CD4-positive, alpha-beta T cell (primary cell): ENCODE measurements around the gene MRNIP. TPM values are rescaled to one million over a fixed set of nuclear protein-coding genes. Genes with fewer than 3 reads are reported as not detected.

Experiments used
- ATAC-seq: fragments of 200-7000 bp; cut with Tn5 transposase; one replicate; pipeline ENCODE4 v1.10.0; 2022; ENCODE audit warnings: mild to moderate bottlenecking; ENCODE audit not compliant: poor library complexity
- CTCF ChIA-PET: fragments of 350-600 bp; sonication (Branson Sonifier 250); formaldehyde crosslinking; loops from one replicate; lab custom pipeline; 2021; ENCODE audit warnings: antibody characterized with exemption, inconsistent platforms; lab: Charles Lee
- POLR2A ChIA-PET: fragments of 350-600 bp; sonication (Branson Sonifier 250); formaldehyde crosslinking; loops from one replicate; lab custom pipeline; 2021; ENCODE audit warnings: antibody characterized with exemption, inconsistent platforms; lab: Charles Lee
- DNase-seq, 14 experiments: peaks; one replicate each; pipeline ENCODE4 v3.0.0-alpha.2; 2013 to 2020; ENCODE audit warnings: mixed read lengths in 2 of 14
- H3K27ac ChIP-seq, 2 donors: one replicate each; pipeline versions ENCODE4 v1.5.1 to v1.7.0; 2013; ENCODE audit warnings: low read length in 2 of 2, low read depth in 1 of 2, mild to moderate bottlenecking in 1 of 2
- H3K27me3 ChIP-seq, 2 experiments: 1 replicate in 1 of 2; 2 replicates in 1 of 2; pipeline versions ENCODE4 v1.6.1 to v1.7.0; 2013; ENCODE audit warnings: low read length in 2 of 2, control low read depth in 1 of 2, mild to moderate bottlenecking in 1 of 2, moderate library complexity in 1 of 2; ENCODE audit not compliant: insufficient read depth in 2 of 2, control insufficient read depth in 1 of 2
- H3K36me3 ChIP-seq: one replicate; pipeline ENCODE4 v1.6.1; 2013; ENCODE audit warnings: low read length, control low read depth; ENCODE audit not compliant: insufficient read depth
- H3K4me1 ChIP-seq: one replicate; pipeline ENCODE4 v1.6.1; 2013; ENCODE audit warnings: low read length, control low read depth; ENCODE audit not compliant: insufficient read depth
- H3K4me3 ChIP-seq: one replicate; pipeline ENCODE4 v1.5.1; 2013; ENCODE audit warnings: mild to moderate bottlenecking, low read length, moderate library complexity
- H3K9me3 ChIP-seq, 2 experiments: 1 replicate in 1 of 2; 2 replicates in 1 of 2; pipeline versions ENCODE4 v1.6.1 to v1.7.0; 2013; ENCODE audit warnings: low read length in 2 of 2, mild to moderate bottlenecking in 2 of 2, control low read depth in 1 of 2, moderate library complexity in 1 of 2; ENCODE audit not compliant: control insufficient read depth in 1 of 2, insufficient read depth in 1 of 2
- H3K27ac Mint-ChIP-seq: one replicate; pipeline ENCODE4 v1.8.0; 2020; ENCODE audit warnings: mixed read lengths
- H3K27me3 Mint-ChIP-seq: one replicate; pipeline ENCODE4 v1.8.0; 2021; ENCODE audit warnings: mixed read lengths
- H3K36me3 Mint-ChIP-seq: one replicate; pipeline ENCODE4 v1.8.0; 2021; ENCODE audit warnings: low read depth, mixed read lengths
- H3K4me1 Mint-ChIP-seq: one replicate; pipeline ENCODE4 v1.8.0; 2021; ENCODE audit warnings: low read depth, mixed read lengths
- H3K4me3 Mint-ChIP-seq: one replicate; pipeline ENCODE4 v1.8.0; 2020; ENCODE audit warnings: mild to moderate bottlenecking, mixed read lengths
- H3K9me3 Mint-ChIP-seq: one replicate; pipeline ENCODE4 v1.8.0; 2020; ENCODE audit warnings: mixed read lengths
- CTCF ChIP-seq: fragments of 200-600 bp; IDR thresholded peaks from one replicate; pipeline ENCODE4 v1.8.0; 2022; ENCODE audit warnings: antibody characterized with exemption, mild to moderate bottlenecking
- intact Hi-C, 2 experiments: fragments of 100-400 bp; cut with DNase I in 1 of 2; cut with micrococcal nuclease in 1 of 2; formaldehyde crosslinking; loops; one replicate each; pipeline versions ENCODE4 v1.15.1 to v1.9.0; 2023 to 2025; cut with DNase I, micrococcal nuclease
- total RNA-seq, 174 experiments: library from RNA in 2 of 174; stranded (reverse) in 2 of 174; gene quantifications; one replicate each; pipeline ENCODE4 v1.2.3 and lab custom pipeline; 2021 to 2026

Gene MRNIP
- total RNA-seq, 2 experiments from 2014 or later = 31.8 to 32.8 TPM

DNA sequence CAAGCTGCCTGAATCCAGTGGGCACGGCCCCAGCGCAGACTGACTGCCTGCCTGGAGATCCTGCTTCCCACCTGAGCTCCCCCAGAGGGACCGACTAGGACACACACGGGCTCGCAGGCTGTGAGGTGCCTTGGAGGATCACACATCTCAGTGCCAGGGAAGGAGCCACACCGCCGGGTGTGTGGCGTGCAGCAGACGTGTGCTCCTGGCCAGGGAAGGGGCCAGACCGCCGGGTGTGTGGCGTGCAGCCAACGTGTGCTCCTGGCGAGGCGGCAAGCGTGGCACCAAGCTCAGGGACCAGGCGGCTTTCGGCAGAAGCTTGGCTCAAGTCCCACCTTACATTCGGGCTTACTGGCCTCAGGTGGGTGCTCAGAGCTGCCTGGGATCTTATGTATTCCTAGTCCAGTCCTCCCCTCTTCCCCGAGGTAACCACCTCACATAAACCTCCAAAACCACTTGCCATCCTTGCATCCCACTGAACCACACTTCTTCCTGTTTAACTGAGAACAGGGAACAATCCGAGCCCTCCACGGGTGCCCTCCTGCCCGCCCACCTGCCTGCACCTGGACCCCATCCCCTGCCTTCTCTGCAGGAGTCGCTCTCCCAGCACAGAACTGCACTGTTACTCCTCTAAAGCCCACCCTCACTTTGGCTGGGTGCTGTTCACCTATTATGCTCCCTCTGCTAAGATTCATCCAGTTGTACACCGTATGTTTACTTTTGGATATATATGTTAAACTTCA is 22.4 kb upstream of the MRNIP start:
- no peak overlapping the region for H3K27ac Mint-ChIP-seq
- no peaks in the 10 kb centered on the region for H3K27me3 ChIP-seq
- H3K9me3 Mint-ChIP-seq = peaks cover 6% of the 10 kb centered on the region
- H3K4me3 Mint-ChIP-seq = no peak overlapping the region
- H3K4me1 ChIP-seq = no peaks in the 10 kb centered on the region
- H3K27ac ChIP-seq = no peak overlapping the region
- intact Hi-C loops = no loop called here
- CTCF ChIA-PET = no interaction called here
- TF ChIP-seq CTCF = no peak
- H3K36me3 ChIP-seq = peaks cover 37% of the 10 kb centered on the region
- H3K4me3 ChIP-seq = no peak overlapping the region
- peaks cover 59% of the 10 kb centered on the region for H3K36me3 Mint-ChIP-seq
- POLR2A ChIA-PET = no interaction called here
- no peaks in the 10 kb centered on the region for H3K4me1 Mint-ChIP-seq
- DNase-seq (no peak), ATAC-seq (no peak)
- no peaks in the 10 kb centered on the region for H3K27me3 Mint-ChIP-seq
- H3K9me3 ChIP-seq = peaks cover 10 to 20% of the 10 kb centered on the region in 2 experiments

- H3K27me3 ChIP-seq = no peaks in the 10 kb centered on the region
- Mint-ChIP-seq H3K27ac (no peak overlapping the region), H3K9me3 (peaks cover 6% of the 10 kb centered on the region), H3K4me1 (no peaks in the 10 kb centered on the region), H3K36me3 (peaks cover 56% of the 10 kb centered on the region), H3K27me3 (no peaks in the 10 kb centered on the region), H3K4me3 (no peak overlapping the region)
- CTCF ChIA-PET = no interaction called here
- peaks cover 39% of the 10 kb centered on the region for H3K36me3 ChIP-seq
- peaks cover 10 to 20% of the 10 kb centered on the region in 2 experiments for H3K9me3 ChIP-seq
- intact Hi-C loops = no loop called here
- ATAC-seq = no peak
- POLR2A ChIA-PET = no interaction called here
- H3K27ac ChIP-seq = no peak overlapping the region
- H3K4me3 ChIP-seq = no peak overlapping the region
- no peak for DNase-seq
- no peak for TF ChIP-seq CTCF
- no peaks in the 10 kb centered on the region for H3K4me1 ChIP-seq
Observed at GRCh38 chr5:179880066-179880650, 21.5 kb upstream of the MRNIP start.

DNA sequence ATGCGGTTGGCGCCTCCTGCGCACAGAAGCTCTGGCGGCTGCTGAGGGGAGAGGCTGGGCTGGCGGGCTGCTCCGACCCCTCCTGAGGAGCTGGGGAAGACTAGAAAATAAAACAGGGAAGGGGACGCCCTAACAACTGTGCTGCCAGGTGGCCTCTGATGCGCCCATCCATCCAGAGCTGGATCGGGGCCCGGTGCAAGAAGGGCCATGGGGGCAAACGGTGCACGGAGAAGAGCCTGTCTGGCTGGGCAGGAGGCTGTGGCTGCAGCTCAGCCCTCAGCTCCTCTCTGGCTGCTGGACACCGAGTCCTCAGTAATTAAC is 21.0 kb upstream of the MRNIP start:
- CTCF ChIA-PET = no interaction called here
- no peak overlapping the region for H3K4me3 ChIP-seq
- no peak overlapping the region for H3K4me3 Mint-ChIP-seq
- no peaks in the 10 kb centered on the region for H3K27me3 Mint-ChIP-seq
- peaks cover 41% of the 10 kb centered on the region for H3K36me3 ChIP-seq
- peaks cover 6% of the 10 kb centered on the region for H3K9me3 Mint-ChIP-seq
- no peak overlapping the region for H3K27ac Mint-ChIP-seq
- H3K4me1 Mint-ChIP-seq = no peaks in the 10 kb centered on the region
- DNase-seq (no peak), ATAC-seq (no peak)
- no peaks in the 10 kb centered on the region for H3K4me1 ChIP-seq
- POLR2A ChIA-PET = no interaction called here
- no peak for TF ChIP-seq CTCF
- H3K36me3 Mint-ChIP-seq = peaks cover 56% of the 10 kb centered on the region
- H3K27ac ChIP-seq = no peak overlapping the region
- H3K27me3 ChIP-seq = no peaks in the 10 kb centered on the region
- intact Hi-C loops = no loop called here
- peaks cover 10 to 20% of the 10 kb centered on the region in 2 experiments for H3K9me3 ChIP-seq
